Measurements from ENCODE around the gene NMS. TPM values are rescaled to one million over a fixed set of nuclear protein-coding genes. Genes with fewer than 3 reads are reported as not detected.

NMS gene
- total RNA-seq, 2 donors from 2014 or later = not detected

- 80 to 83% methylated on average over 2 to 4 of the region's 4 CpGs for WGBS, 2 experiments (ENCODE audit: insufficient coverage in 1 of 2, insufficient read length in 1 of 2)
Observed at GRCh38 chr2:100482741-100483140, 12.5 kb downstream of the NMS start.

GRCh38 chr2:100483895-100484294 is 13.6 kb downstream of the NMS start:
- no peaks in the 10 kb centered on the region for H3K4me1 ChIP-seq (ENCODE audit: control insufficient read depth, insufficient read depth, low read length)
- no peak for DNase-seq
- Mint-ChIP-seq H3K9me3 (peaks cover 3% of the 10 kb centered on the region), H3K4me3 (no peak overlapping the region), H3K36me3 (ENCODE audit: low read depth) (no peaks in the 10 kb centered on the region), H3K27ac (no peak overlapping the region), H3K27me3 (ENCODE audit: insufficient read depth) (peaks cover 1% of the 10 kb centered on the region), H3K4me1 (no peaks in the 10 kb centered on the region)
- TF ChIP-seq CTCF (conservative IDR thresholded peaks at IDR 0.05) = no peak
- H3K9me3 ChIP-seq (ENCODE audit: control insufficient read depth, low read length) = no peaks in the 10 kb centered on the region
- no peaks in the 10 kb centered on the region for H3K27me3 ChIP-seq (ENCODE audit: control insufficient read depth, insufficient read depth, low read length, poor library complexity, severe bottlenecking)
- 88 to 89% methylated on average over 4 to 5 of the region's 5 CpGs for WGBS, 2 experiments (ENCODE audit: insufficient coverage in 1 of 2, insufficient read length in 1 of 2)
- no peak overlapping the region for H3K27ac ChIP-seq (ENCODE audit: low read depth, low read length)
- H3K36me3 ChIP-seq (ENCODE audit: control insufficient read depth, insufficient read depth, low read length) = no peaks in the 10 kb centered on the region
- H3K4me3 ChIP-seq (ENCODE audit: low read length) = no peak overlapping the region
- no peak overlapping the region for H3K9ac ChIP-seq (ENCODE audit: extremely low read depth, low read length, poor library complexity, severe bottlenecking)

More at GRCh38 chr2:100482741-100483140, 12.5 kb downstream of the NMS start:
- no peak overlapping the region for H3K27ac Mint-ChIP-seq
- Histone ChIP-seq H3K4me1 (ENCODE audit: control insufficient read depth, insufficient read depth, low read length) (no peaks in the 10 kb centered on the region), H3K36me3 (ENCODE audit: control insufficient read depth, insufficient read depth, low read length) (no peaks in the 10 kb centered on the region), H3K9ac (ENCODE audit: extremely low read depth, low read length, poor library complexity, severe bottlenecking) (no peak overlapping the region), H3K9me3 (ENCODE audit: control insufficient read depth, low read length) (no peaks in the 10 kb centered on the region), H3K27ac (ENCODE audit: low read depth, low read length) (no peak overlapping the region), H3K27me3 (ENCODE audit: control insufficient read depth, insufficient read depth, low read length, poor library complexity, severe bottlenecking) (no peaks in the 10 kb centered on the region), H3K4me3 (ENCODE audit: low read length) (no peak overlapping the region)
- H3K9me3 Mint-ChIP-seq = peaks cover 3% of the 10 kb centered on the region
- TF ChIP-seq CTCF (conservative IDR thresholded peaks at IDR 0.05) = peak; percentile 72
- peaks cover 1% of the 10 kb centered on the region for H3K27me3 Mint-ChIP-seq (ENCODE audit: insufficient read depth)
- no peak overlapping the region for H3K4me3 Mint-ChIP-seq
- H3K4me1 Mint-ChIP-seq = no peaks in the 10 kb centered on the region
- H3K36me3 Mint-ChIP-seq (ENCODE audit: low read depth) = no peaks in the 10 kb centered on the region
- DNase-seq = peak; percentile 70

GRCh38 chr2:100484390-100484789 is 14.1 kb downstream of the NMS start:
- Mint-ChIP-seq H3K36me3 (ENCODE audit: low read depth) (no peaks in the 10 kb centered on the region), H3K4me3 (no peak overlapping the region), H3K27ac (no peak overlapping the region), H3K9me3 (peaks cover 3% of the 10 kb centered on the region), H3K4me1 (no peaks in the 10 kb centered on the region), H3K27me3 (ENCODE audit: insufficient read depth) (peaks cover 1% of the 10 kb centered on the region)
- H3K27ac ChIP-seq (ENCODE audit: low read depth, low read length) = no peak overlapping the region
- H3K9me3 ChIP-seq (ENCODE audit: control insufficient read depth, low read length) = no peaks in the 10 kb centered on the region
- no peak for TF ChIP-seq CTCF (conservative IDR thresholded peaks at IDR 0.05)
- H3K4me1 ChIP-seq (ENCODE audit: control insufficient read depth, insufficient read depth, low read length) = no peaks in the 10 kb centered on the region
- no peaks in the 10 kb centered on the region for H3K27me3 ChIP-seq (ENCODE audit: control insufficient read depth, insufficient read depth, low read length, poor library complexity, severe bottlenecking)
- WGBS, 2 experiments (ENCODE audit: insufficient coverage in 1 of 2, insufficient read length in 1 of 2) = 84% methylated on average over 3 of the region's 5 CpGs
- no peak overlapping the region for H3K4me3 ChIP-seq (ENCODE audit: low read length)
- H3K9ac ChIP-seq (ENCODE audit: extremely low read depth, low read length, poor library complexity, severe bottlenecking) = no peak overlapping the region
- DNase-seq = no peak
- no peaks in the 10 kb centered on the region for H3K36me3 ChIP-seq (ENCODE audit: control insufficient read depth, insufficient read depth, low read length)
